Fibroblast of mammary gland (primary cell): ENCODE measurements around the gene TTC21A.

Source experiments
- DNase-seq: peaks from one replicate; pipeline ENCODE4 v3.0.0-alpha.2; 2010; ENCODE audit warnings: low read depth
- H3K4me3 ChIP-seq: 2 replicates; pipeline ENCODE4 v1.5.1; 2011; ENCODE audit warnings: low read depth, mild to moderate bottlenecking, low read length, moderate library complexity; ENCODE audit not compliant: control insufficient read depth
- CTCF ChIP-seq: conservative IDR thresholded peaks from 2 replicates; pipeline ENCODE4 v1.5.1; 2011; ENCODE audit warnings: low read depth, low read length, inconsistent platforms; ENCODE audit not compliant: control insufficient read depth, insufficient read depth

Gene TTC21A

GRCh38 chr3:39130693-39131265, 23.3 kb downstream of the TTC21A start:
- no peak for DNase-seq
- no peak overlapping the region for H3K4me3 ChIP-seq
- no peak for TF ChIP-seq CTCF

- DNase-seq: no peak
- no peak for TF ChIP-seq CTCF
- no peak overlapping the region for H3K4me3 ChIP-seq
These were observed 24.9 kb downstream of the TTC21A start for GRCh38 chr3:39132096-39133092.

DNA sequence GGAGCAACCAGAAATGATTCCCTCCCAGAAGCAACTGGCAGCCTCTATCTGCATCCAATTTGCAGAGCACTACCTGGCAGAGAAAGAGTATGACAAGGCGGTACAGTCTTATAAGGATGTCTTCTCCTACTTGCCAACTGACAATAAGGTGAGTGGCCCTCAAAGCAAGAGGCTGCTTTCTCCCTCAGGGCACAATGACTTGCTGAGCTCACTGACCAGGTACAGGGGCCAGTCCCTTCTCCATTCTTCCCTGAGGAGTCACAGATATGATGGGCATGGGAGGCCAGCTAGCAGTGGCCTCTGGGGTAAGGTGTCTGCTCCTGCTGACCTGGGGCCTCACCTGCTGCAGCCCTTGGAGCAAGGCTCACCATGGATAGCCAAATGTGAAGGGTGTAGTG, 25.6 kb downstream of the TTC21A start:
- DNase-seq: no peak
- H3K4me3 ChIP-seq: no peak overlapping the region
- no peak for TF ChIP-seq CTCF

GRCh38 chr3:39133822-39134221, 26.3 kb downstream of the TTC21A start:
- TF ChIP-seq CTCF: no peak
- no peak for DNase-seq
- no peak overlapping the region for H3K4me3 ChIP-seq

- DNase-seq: no peak
- no peak for TF ChIP-seq CTCF
These were observed 26.8 kb downstream of the TTC21A start for GRCh38 chr3:39134305-39134704.

GRCh38 chr3:39135170-39135805, 27.8 kb downstream of the TTC21A start:
- DNase-seq: no peak
- TF ChIP-seq CTCF: no peak
- no peak overlapping the region for H3K4me3 ChIP-seq

More at GRCh38 chr3:39134305-39134704, 26.8 kb downstream of the TTC21A start:
- no peak overlapping the region for H3K4me3 ChIP-seq
